ENCODE measurements around the gene DCST2. TPM values are rescaled to one million over a fixed set of nuclear protein-coding genes. Genes with fewer than 3 reads are reported as not detected.

DCST2 gene
- total and polyA plus RNA-seq, 2 of the 8 experiments (the other 6 are each of a cell fraction or from before 2014, with no cell fraction given) = 0.43 to 2.1 TPM

GRCh38 chr1:155022927-155023236 lies 10.7 kb downstream of the DCST2 start:
- Histone ChIP-seq H2BK15ac (ENCODE audit: low read length) (no peak overlapping the region), H2AK5ac (ENCODE audit: low read depth, low read length) (no peak overlapping the region), H3K79me1 (ENCODE audit: low read depth, low read length) (no peaks in the 10 kb centered on the region), H4K20me1 (replicated peaks in 1 of 2; ENCODE audit: control insufficient read depth in 1 of 2, insufficient read depth in 2 of 2, low read length in 2 of 2) (no peaks in the 10 kb centered on the region), H3K18ac (ENCODE audit: extremely low read depth, low read length) (no peak overlapping the region), H3K56ac (replicated peaks; ENCODE audit: insufficient read length, low read depth, low read length) (no peak overlapping the region), H4K8ac (ENCODE audit: extremely low read depth, insufficient read depth, low read length) (no peak overlapping the region), H3K9ac (replicated peaks in 1 of 4; ENCODE audit: extremely low read depth in 1 of 4, low read depth in 3 of 4, low read length in 3 of 4) (no peak overlapping the region), H3K4me1 (replicated peaks in 1 of 4; ENCODE audit: control insufficient read depth in 3 of 4, insufficient read depth in 4 of 4, low read length in 3 of 4) (peaks cover 0 to 8% (median under 1%) of the 10 kb centered on the region in 4 experiments; a peak in 4 of 7 replicates), H3K27me3 (replicated peaks in 1 of 4; ENCODE audit: control insufficient read depth in 3 of 4, extremely low read depth in 1 of 4, insufficient read depth in 3 of 4, low read length in 3 of 4) (peaks cover 0 to 3% (median under 1%) of the 10 kb centered on the region in 4 experiments; a peak in 1 of 7 replicates), H3K9me3 (ENCODE audit: insufficient read depth in 2 of 2, low read depth in 1 of 2, low read length in 1 of 2) (no peaks in the 10 kb centered on the region), H2AFZ (ENCODE audit: low read length) (no peak overlapping the region), H3K79me2 (ENCODE audit: control insufficient read depth in 1 of 2, insufficient read depth in 2 of 2, low read length in 2 of 2) (no peaks in the 10 kb centered on the region), H2BK5ac (ENCODE audit: low read depth, low read length) (no peak overlapping the region), H4K5ac (ENCODE audit: insufficient read length, low read depth, low read length) (no peak overlapping the region), H2BK12ac (ENCODE audit: low read depth, low read length) (no peak overlapping the region), H3K23me2 (ENCODE audit: low read depth, low read length) (no peaks in the 10 kb centered on the region), H3K27ac (ENCODE audit: low read depth, low read length) (no peak overlapping the region), H3K23ac (ENCODE audit: insufficient read length) (no peak overlapping the region), H3K4me3 (ENCODE audit: extremely low read depth in 1 of 4, insufficient read depth in 2 of 4, low read depth in 3 of 4, low read length in 4 of 4) (no peak overlapping the region), H4K91ac (replicated peaks; ENCODE audit: insufficient read length, low read length) (no peak overlapping the region), H2BK20ac (ENCODE audit: low read length) (no peak overlapping the region), H3K36me3 (ENCODE audit: control insufficient read depth in 2 of 4, insufficient read depth in 4 of 4, low read length in 3 of 4) (no peaks in the 10 kb centered on the region), H3K14ac (ENCODE audit: insufficient read length) (no peak overlapping the region), H2BK120ac (replicated peaks; ENCODE audit: low read depth, low read length) (no peak overlapping the region), H3K4ac (replicated peaks; ENCODE audit: insufficient read length, low read depth, low read length) (no peak overlapping the region), H3K4me2 (ENCODE audit: insufficient read depth in 1 of 2, low read depth in 2 of 2, low read length in 2 of 2) (no peak overlapping the region)
- CTCF ChIA-PET (ENCODE audit: partially characterized antibody) = interaction anchor here (1.2 to 18.6 kb wide), 6 partner anchors 9 to 145 kb away, joined by 3 to 354 read pairs (median 71); partner anchors contain the start of genes ADAM15, EFNA4, LENEP and ZBTB7B
- TF ChIP-seq MAFK (IDR thresholded peaks at IDR 0.05; ENCODE audit: low read depth, low read length) (no peak), JUND (IDR thresholded peaks at IDR 0.05; ENCODE audit: low read length) (no peak), TAF1 (IDR thresholded peaks at IDR 0.05; ENCODE audit: low read depth, low read length) (no peak), CBX8 (IDR thresholded peaks at IDR 0.05; ENCODE audit: borderline replicate concordance, low read depth, low read length) (no peak), E2F6 (IDR thresholded peaks at IDR 0.05) (no peak), HDAC2 (IDR thresholded peaks at IDR 0.05; ENCODE audit: borderline replicate concordance in 1 of 2, low read depth in 2 of 2, low read length in 2 of 2) (no peak)
- DNase-seq (ENCODE audit: low read depth in 1 of 2, low spot score in 2 of 2) (no peak), FAIRE-seq (no peak)
- 93% methylated on average over 4 of the region's 4 CpGs; no CpG with 5 or more reads in 1 of the 2 experiments for WGBS, 2 experiments (ENCODE audit: extremely low coverage in 1 of 2, insufficient coverage in 1 of 2, insufficient read length in 1 of 2, insufficient replicate concordance in 2 of 2, low coverage in 1 of 2, low lambda C conversion rate in 2 of 2, missing lambda C conversion rate in 1 of 2)
- POLR2A ChIA-PET (ENCODE audit: partially characterized antibody) = interaction anchor here (0.7 to 7.4 kb wide), 8 partner anchors 8 to 62 kb away, joined by 3 to 60 read pairs (median 3); partner anchors contain the start of genes DCST1, DCST2 and FLAD1

Data from H1 (cell line).